H9 (cell line): ENCODE data around the gene DNAJA1. TPM values are rescaled to one million over a fixed set of nuclear protein-coding genes. Genes with fewer than 3 reads are reported as not detected.

Experiments used
- DNase-seq: peaks from one replicate; pipeline ENCODE4 v3.0.0-alpha.2; 2017
- H2AFZ ChIP-seq: one replicate; pipeline ENCODE4 v1.6.1; 2013; ENCODE audit warnings: mild to moderate bottlenecking, low read length, control low read depth, moderate library complexity
- H2AK5ac ChIP-seq: 2 replicates; pipeline ENCODE4 v1.6.1; 2013; ENCODE audit warnings: low read length, control low read depth, mixed read lengths; ENCODE audit not compliant: insufficient read length
- H2BK120ac ChIP-seq: one replicate; pipeline ENCODE4 v1.6.1; 2013; ENCODE audit warnings: low read depth, mild to moderate bottlenecking, low read length, control low read depth, inconsistent platforms; ENCODE audit not compliant: poor library complexity, severe bottlenecking
- H2BK12ac ChIP-seq: 2 replicates; pipeline ENCODE4 v1.6.1; 2013; ENCODE audit warnings: low read length, control low read depth, mixed read lengths, low read depth; ENCODE audit not compliant: insufficient read length
- H2BK15ac ChIP-seq: 2 replicates; pipeline ENCODE4 v1.6.1; 2013; ENCODE audit warnings: low read depth, low read length, control low read depth
- H2BK20ac ChIP-seq: one replicate; pipeline ENCODE4 v1.6.1; 2013; ENCODE audit warnings: low read depth, mild to moderate bottlenecking, low read length, control low read depth, inconsistent platforms; ENCODE audit not compliant: poor library complexity, severe bottlenecking
- H2BK5ac ChIP-seq: 2 replicates; pipeline ENCODE4 v1.6.1; 2013; ENCODE audit warnings: low read length, control low read depth, mixed read lengths; ENCODE audit not compliant: insufficient read length
- H3K14ac ChIP-seq: 2 replicates; pipeline ENCODE4 v1.6.1; 2013; ENCODE audit warnings: low read length, control low read depth; ENCODE audit not compliant: insufficient read depth
- H3K18ac ChIP-seq: 2 replicates; pipeline ENCODE4 v1.6.1; 2013; ENCODE audit warnings: low read depth, mild to moderate bottlenecking, mixed read lengths, low read length, control low read depth; ENCODE audit not compliant: insufficient read length
- H3K23ac ChIP-seq: 2 replicates; pipeline ENCODE4 v1.6.1; 2013; ENCODE audit warnings: low read length, control low read depth, mixed read lengths, low read depth; ENCODE audit not compliant: insufficient read length
- H3K23me2 ChIP-seq: 2 replicates; pipeline ENCODE4 v1.6.1; 2013; ENCODE audit warnings: low read depth, mild to moderate bottlenecking, mixed read lengths, low read length, control low read depth; ENCODE audit not compliant: insufficient read length, poor library complexity, severe bottlenecking
- H3K27ac ChIP-seq: 2 replicates; pipeline ENCODE4 v1.5.1; 2013; ENCODE audit warnings: low read length, control low read depth, mixed read lengths, low read depth; ENCODE audit not compliant: insufficient read length
- H3K27me3 ChIP-seq: 2 replicates; pipeline ENCODE4 v1.6.1; 2013; ENCODE audit warnings: low read length, control low read depth, inconsistent platforms; ENCODE audit not compliant: insufficient read depth
- H3K4ac ChIP-seq: 2 replicates; pipeline ENCODE4 v1.6.1; 2013; ENCODE audit warnings: low read depth, mild to moderate bottlenecking, control low read depth, inconsistent platforms, low read length, moderate library complexity
- H3K4me1 ChIP-seq: 2 replicates; pipeline ENCODE4 v1.6.1; 2013; ENCODE audit warnings: low read length, control low read depth, inconsistent platforms; ENCODE audit not compliant: insufficient read depth
- H3K4me2 ChIP-seq: 2 replicates; pipeline ENCODE4 v1.6.1; 2013; ENCODE audit warnings: low read length, control low read depth, mixed read lengths; ENCODE audit not compliant: insufficient read length, insufficient read depth
- H3K56ac ChIP-seq: 2 replicates; pipeline ENCODE4 v1.6.1; 2013; ENCODE audit warnings: low read depth, mild to moderate bottlenecking, mixed read lengths, low read length, control low read depth; ENCODE audit not compliant: insufficient read length
- H3K79me1 ChIP-seq: 2 replicates; pipeline ENCODE4 v1.6.1; 2013; ENCODE audit warnings: low read depth, mild to moderate bottlenecking, moderate library complexity, low read length, control low read depth, inconsistent platforms; ENCODE audit not compliant: insufficient read depth, poor library complexity, severe bottlenecking
- H3K79me2 ChIP-seq: 2 replicates; pipeline ENCODE4 v1.6.1; 2013; ENCODE audit warnings: low read length, control low read depth, inconsistent platforms; ENCODE audit not compliant: insufficient read depth
- H3K9ac ChIP-seq: 2 replicates; pipeline ENCODE4 v1.6.1; 2013; ENCODE audit warnings: low read length, control low read depth, mixed read lengths; ENCODE audit not compliant: insufficient read length; ENCODE audit errors: extremely low read depth
- H3K9me3 ChIP-seq: one replicate; pipeline ENCODE4 v1.6.1; 2013; ENCODE audit warnings: low read depth, low read length, inconsistent platforms; ENCODE audit not compliant: control insufficient read depth
- H3T11ph ChIP-seq: one replicate; pipeline ENCODE4 v1.6.1; 2013; ENCODE audit warnings: mild to moderate bottlenecking, low read length, control low read depth, inconsistent platforms
- H4K20me1 ChIP-seq: one replicate; pipeline ENCODE4 v1.6.1; 2013; ENCODE audit not compliant: control insufficient read depth, insufficient read length, insufficient read depth
- H4K5ac ChIP-seq: 2 replicates; pipeline ENCODE4 v1.6.1; 2013; ENCODE audit warnings: low read depth, mild to moderate bottlenecking, mixed read lengths, low read length, control low read depth; ENCODE audit not compliant: insufficient read length
- H4K8ac ChIP-seq: replicated peaks from 2 replicates; pipeline ENCODE4 v1.6.1; 2013; ENCODE audit warnings: low read length, control low read depth, mixed read lengths, low read depth; ENCODE audit not compliant: insufficient read length
- H4K91ac ChIP-seq: 2 replicates; pipeline ENCODE4 v1.6.1; 2013; ENCODE audit warnings: low read depth, mild to moderate bottlenecking, moderate library complexity, mixed read lengths, low read length, control low read depth; ENCODE audit not compliant: insufficient read length
- H3K27ac Mint-ChIP-seq, 3 experiments: 2 replicates in 2 of 3; 3 replicates in 1 of 3; pipeline ENCODE4 v1.8.0; 2020 to 2021; ENCODE audit warnings: mixed read lengths in 3 of 3, mild to moderate bottlenecking in 1 of 3, moderate library complexity in 1 of 3
- H3K27me3 Mint-ChIP-seq: 2 replicates; pipeline ENCODE4 v1.8.0; 2021; ENCODE audit warnings: low read depth, mild to moderate bottlenecking, moderate library complexity, mixed read lengths
- H3K36me3 Mint-ChIP-seq, 3 experiments: 2 replicates in 2 of 3; 3 replicates in 1 of 3; pipeline ENCODE4 v1.8.0; 2020 to 2021; ENCODE audit warnings: low read depth in 3 of 3, mixed read lengths in 3 of 3; ENCODE audit not compliant: insufficient read depth in 1 of 3
- H3K4me1 Mint-ChIP-seq, 2 experiments: 2 replicates each; pipeline ENCODE4 v1.8.0; 2020; ENCODE audit warnings: mixed read lengths in 2 of 2
- H3K4me3 Mint-ChIP-seq, 2 experiments: 2 replicates in 1 of 2; 3 replicates in 1 of 2; pipeline ENCODE4 v1.8.0; 2020 to 2021; ENCODE audit warnings: mild to moderate bottlenecking in 2 of 2, mixed read lengths in 2 of 2, moderate library complexity in 1 of 2
- H3K9me3 Mint-ChIP-seq, 2 experiments: 2 replicates in 1 of 2; 3 replicates in 1 of 2; pipeline ENCODE4 v1.8.0; 2020; ENCODE audit warnings: mild to moderate bottlenecking in 2 of 2, mixed read lengths in 2 of 2, moderate library complexity in 1 of 2
- CTCF ChIP-seq: fragments of 200-600 bp; sonication (generic); conservative IDR thresholded peaks from 3 replicates; pipeline ENCODE4 v1.8.0; 2021; ENCODE audit warnings: antibody characterized with exemption, mild to moderate bottlenecking
- WGBS: extraction: QIAGEN DNeasy Blood & Tissue Kit; methylation state at CpG from one replicate; pipeline ENCODE4 v1.1.7; 2013; ENCODE audit warnings: missing lambda C conversion rate, low lambda C conversion rate, mixed read lengths; ENCODE audit not compliant: insufficient read length; ENCODE audit errors: extremely low coverage; 5-methylcytosine and 5-hydroxymethylcytosine counted together
- total RNA-seq: library from RNA; stranded (reverse); gene quantifications from 2 replicates; pipeline ENCODE4 v1.2.1, GENCODE V29; 2021

Gene DNAJA1
- total RNA-seq, 1 experiment from 2014 or later: 217 TPM

- no peak overlapping the region for H3K4me2 ChIP-seq
- H2BK20ac ChIP-seq: no peak overlapping the region
- peaks cover 55 to 98% (median 96%) of the 10 kb centered on the region in 3 experiments for H3K36me3 Mint-ChIP-seq
Observed at GRCh38 chr9:33032292-33032691, 7.2 kb downstream of the DNAJA1 start.

More at GRCh38 chr9:33032292-33032691, 7.2 kb downstream of the DNAJA1 start:
- Mint-ChIP-seq H3K4me1 (peaks cover 2% of the 10 kb centered on the region in 2 experiments; a peak in 1 of 4 replicates), H3K27me3 (no peaks in the 10 kb centered on the region), H3K4me3 (no peak overlapping the region), H3K9me3 (no peaks in the 10 kb centered on the region), H3K27ac (no peak overlapping the region)
- H4K8ac ChIP-seq: no peak overlapping the region
- TF ChIP-seq CTCF: no peak
- H4K5ac ChIP-seq: no peak overlapping the region
- H4K91ac ChIP-seq: no peak overlapping the region
- H2AK5ac ChIP-seq: no peak overlapping the region
- WGBS: no CpG with 5 or more reads among the region's 1 CpG
- no peak overlapping the region for H3K4ac ChIP-seq
- H2BK12ac ChIP-seq: no peak overlapping the region
- no peak overlapping the region for H3K23ac ChIP-seq
- no peaks in the 10 kb centered on the region for H4K20me1 ChIP-seq
- peaks cover 3% of the 10 kb centered on the region for H3K79me1 ChIP-seq
- H2BK120ac ChIP-seq: no peak overlapping the region
- no peak overlapping the region for H3K18ac ChIP-seq
- H3K23me2 ChIP-seq: no peaks in the 10 kb centered on the region
- no peak overlapping the region for H2BK15ac ChIP-seq
- no peak overlapping the region for H3K9ac ChIP-seq
- H2BK5ac ChIP-seq: no peak overlapping the region
- H3K9me3 ChIP-seq: no peaks in the 10 kb centered on the region
- no peak overlapping the region for H3K56ac ChIP-seq
- H3K4me1 ChIP-seq: no peaks in the 10 kb centered on the region
- H3T11ph ChIP-seq: no peak overlapping the region
- no peak overlapping the region for H3K14ac ChIP-seq
- DNase-seq: no peak
- peaks cover 6% of the 10 kb centered on the region; the same call in 1 of the 2 replicates for H3K79me2 ChIP-seq
- no peak overlapping the region for H3K27ac ChIP-seq
- no peak overlapping the region for H2AFZ ChIP-seq
- no peaks in the 10 kb centered on the region for H3K27me3 ChIP-seq
